NCI-H1417 treated with DMSO at 0.1 percent for 48 hours (cell line): ENCODE data around the gene NXPH1.

Experiments
- DNase-seq: peaks from one replicate; lab custom pipeline; 2025; lab: John Stamatoyannopoulos, UW

The NXPH1 gene

DNA sequence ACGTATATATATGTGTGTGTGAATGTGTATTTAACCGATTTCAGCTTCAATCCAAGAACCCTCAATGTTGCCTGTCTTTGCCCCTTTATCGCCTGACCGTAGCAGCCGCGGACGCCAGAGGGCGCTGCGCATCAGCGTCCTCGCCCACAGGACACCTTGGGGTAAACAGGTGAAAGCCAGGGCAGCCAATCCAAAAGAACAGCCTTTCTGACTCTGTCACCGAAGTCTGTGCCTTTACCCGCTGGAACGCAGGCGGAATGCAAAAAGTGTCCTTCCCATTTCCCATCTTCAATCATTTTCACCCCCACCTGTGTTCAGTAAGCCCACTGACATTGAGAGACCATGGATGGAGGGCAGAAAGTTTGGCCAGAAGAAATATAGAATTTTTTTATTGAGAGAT, 3.6 kb downstream of the NXPH1 start:
- DNase-seq, result no peak

DNA sequence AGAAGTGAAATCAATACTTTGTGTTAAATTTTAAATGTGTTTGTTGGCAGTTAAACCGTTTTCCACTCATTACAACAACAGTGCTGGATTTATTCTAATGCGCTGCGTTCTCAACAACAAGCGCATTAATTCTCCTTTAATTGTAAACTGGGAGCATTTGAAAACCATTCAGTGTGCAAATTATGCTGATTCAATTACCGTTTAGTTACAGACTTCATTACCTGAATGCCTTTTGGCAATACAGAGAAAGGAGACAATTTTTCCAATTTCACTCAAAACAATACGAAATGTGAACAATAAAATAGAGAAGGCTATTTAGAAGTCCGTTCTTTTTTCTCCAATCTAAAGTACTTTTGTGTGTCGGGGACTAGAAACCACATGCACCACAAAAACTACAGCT, 4.2 kb downstream of the NXPH1 start:
- DNase-seq, result no peak

DNA sequence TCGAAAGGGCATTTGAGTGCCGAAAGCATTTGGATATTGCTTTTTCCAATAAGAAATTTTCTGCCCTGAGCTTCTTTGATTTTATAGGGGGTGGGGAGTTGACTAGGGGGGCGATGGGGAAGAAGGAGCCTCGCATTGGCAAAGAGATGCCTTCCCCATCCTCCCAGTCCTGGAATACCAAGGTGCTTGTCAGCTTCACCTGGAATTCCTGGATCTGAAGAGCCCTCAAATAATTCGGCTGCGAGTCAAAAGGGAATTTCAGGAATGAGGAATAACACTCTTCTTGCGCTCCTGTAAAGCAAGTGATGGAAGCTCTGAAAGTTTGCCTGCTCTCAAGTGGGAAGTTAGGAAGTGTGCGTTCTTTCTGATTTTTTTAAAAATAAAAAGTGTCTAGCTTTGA, 7.3 kb downstream of the NXPH1 start:
- no peak for DNase-seq

DNA sequence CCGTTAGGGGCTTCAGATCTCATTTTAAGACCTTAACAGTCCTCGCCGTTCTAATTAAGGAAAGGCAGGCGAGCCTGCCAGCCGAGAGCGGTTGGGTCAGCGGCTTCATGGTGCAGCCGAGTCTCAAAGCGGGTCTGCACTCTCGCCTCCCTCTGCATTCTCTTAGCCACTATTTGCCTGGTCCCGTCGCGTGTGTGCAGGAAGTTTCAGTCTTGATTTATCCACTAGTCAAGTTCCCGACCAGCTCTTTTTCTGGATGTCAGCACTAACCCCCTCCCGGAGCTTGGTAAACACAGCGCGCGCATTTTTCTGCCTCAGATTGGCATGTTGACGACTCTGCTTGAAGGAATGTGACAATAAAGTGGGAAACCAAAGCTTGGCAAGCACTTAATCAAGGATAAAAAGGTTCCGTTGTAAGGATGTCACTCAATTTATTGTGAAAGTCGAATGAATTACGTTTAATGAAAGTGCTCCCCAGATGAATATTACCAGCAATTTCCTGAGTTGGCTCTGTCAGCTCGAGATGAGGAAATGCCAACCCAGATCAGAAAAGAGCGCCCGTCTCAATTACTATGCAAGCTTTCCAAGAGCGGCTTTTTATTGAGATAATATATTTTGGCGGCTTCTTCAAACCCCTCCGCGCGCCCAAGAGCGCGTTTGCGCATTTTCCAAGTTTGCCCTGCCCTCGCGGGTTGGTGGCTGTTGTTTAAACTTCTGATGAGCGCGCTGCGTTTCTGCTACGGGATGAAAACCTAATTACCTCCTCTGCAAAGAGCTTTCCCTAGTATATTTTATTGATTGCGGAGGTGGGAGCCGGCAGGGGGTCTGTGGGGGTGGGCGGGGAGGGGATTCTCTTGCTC, 7.9 kb downstream of the NXPH1 start:
- DNase-seq, result no peak

DNA sequence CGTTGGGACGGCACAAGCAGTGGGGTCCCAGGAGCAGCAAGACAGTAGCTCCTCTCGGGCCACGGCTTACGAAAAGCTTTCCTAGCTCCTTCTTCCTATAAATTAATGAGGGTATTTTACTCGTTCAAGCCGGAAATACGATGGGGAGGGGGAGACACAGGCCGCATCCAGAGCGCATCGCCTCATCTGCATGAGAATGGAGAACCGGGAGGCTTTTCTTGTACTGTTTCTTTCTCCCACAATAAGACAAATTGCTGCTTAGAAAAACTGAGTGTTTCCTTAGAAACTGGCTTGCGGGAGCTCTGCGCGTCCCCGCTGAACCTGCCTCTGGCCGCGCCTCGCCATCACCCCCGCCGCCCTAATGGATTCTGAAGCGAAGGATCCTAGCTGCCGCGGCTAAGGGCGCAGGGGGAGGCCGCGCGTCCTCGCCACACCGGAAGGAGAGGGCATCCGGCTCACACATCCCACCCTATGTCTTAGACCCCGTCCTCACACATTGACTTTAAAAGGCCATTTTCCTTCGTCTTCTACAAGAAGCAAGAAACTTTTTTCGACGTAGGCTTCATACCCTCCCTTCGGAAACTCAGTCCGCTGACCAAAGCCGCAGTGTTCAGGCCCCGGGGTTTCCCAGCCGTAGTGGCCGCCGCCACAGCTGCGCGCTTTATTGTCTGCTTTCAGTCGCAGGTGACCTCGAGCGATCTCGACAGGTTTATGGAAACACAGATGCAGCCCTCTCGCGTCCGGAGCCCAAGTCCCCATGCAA, 8.8 kb downstream of the NXPH1 start:
- DNase-seq, result no peak

DNA sequence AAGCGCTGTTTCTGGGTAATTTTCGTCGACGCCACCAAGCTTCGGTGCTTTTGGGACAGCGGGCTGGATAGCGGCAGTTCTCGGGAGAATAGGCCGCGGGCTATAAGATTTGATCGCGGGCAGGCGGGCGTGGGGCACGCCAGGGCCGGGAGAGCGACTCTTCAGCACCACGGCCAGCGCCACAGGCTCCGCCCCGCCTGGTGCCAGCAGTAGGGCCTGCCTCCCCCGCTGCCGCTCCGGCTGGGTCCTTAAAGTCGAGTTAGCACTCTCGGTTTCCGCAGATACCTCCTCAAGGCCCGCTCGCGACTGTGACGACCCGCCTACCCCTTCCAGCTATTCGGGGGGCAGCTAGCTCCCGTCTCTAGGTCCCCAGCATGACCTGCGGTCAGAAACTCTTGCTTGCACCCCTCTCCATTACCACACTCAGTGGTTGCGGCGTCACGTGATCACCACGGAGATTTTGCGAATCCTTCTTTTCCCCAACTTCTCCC, 9.4 kb downstream of the NXPH1 start:
- DNase-seq, result no peak

DNA sequence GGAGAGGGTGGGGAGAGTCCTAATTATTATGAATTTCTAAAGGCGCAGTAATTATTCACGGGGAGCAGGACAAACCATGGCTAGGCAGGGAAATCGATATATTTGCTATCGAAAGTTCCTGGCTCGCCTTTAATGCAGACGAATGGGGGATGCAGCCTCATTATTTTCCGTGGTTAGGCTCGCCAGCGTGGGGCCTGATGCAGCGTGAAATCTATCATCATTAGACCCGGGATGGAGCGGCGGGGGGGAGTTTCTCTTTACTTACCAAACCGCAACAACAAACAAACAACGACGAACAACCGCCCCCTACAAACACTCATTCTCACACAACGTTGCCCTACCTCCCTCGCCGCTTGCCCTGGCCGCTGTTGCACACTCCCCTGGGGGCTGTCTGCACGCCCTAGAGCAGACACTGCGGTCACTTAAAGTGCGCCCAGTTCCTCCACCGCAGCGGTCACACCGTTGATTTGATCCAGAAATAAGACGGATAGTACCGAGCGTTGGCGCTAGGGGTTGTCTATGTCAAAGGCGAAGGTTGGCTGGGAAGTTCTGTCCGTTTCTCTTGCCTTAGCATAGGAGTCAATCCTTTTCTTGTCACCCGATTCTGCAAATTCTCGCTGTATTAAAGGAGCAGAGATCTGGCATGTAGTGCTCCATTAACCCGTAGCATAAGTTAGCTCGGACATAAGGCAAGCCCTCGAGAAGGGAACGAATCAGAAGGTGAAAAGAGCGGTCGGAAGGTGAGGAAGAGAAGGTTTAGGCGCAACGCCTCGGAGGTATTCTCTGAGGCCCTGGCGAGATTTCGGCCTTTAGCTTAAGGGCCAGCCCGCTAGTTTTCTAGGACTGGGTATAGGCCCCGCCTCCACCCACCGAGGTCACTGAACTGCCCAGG, 10.4 kb downstream of the NXPH1 start:
- no peak for DNase-seq

DNA sequence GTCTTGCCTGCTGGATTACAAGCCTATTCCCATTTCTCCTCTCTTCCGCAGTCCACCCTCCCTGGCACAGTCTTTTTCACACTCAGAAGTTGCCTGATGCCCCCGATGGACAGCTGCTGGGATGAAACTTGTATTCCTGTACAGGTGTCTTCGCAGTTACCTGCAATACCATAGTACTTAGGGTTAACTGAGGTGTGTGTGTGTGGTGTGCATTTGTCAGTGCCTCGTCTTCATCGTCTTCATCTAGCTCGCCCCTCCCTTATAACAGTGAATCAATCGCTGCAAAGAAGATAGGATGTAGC, 11.0 kb downstream of the NXPH1 start:
- DNase-seq, result no peak

DNA sequence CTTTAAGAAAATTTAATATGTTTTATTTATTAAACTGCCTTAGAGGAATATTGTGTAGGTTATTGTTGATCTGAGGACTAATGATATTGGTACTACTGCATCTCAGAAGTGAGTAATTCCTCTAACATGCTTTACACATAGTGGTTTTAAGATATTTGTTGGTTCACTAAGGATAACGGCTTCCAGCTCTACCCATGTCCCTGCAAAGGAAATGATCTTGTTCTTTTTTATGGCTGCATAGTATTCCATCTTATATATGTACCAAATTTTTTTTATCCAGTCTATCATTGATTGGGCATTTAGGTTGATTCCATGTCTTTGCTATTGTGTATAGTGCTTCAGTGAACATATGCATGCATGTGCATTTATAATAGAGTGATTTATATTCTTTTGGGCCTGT, 20.1 kb downstream of the NXPH1 start:
- no peak for DNase-seq

DNA sequence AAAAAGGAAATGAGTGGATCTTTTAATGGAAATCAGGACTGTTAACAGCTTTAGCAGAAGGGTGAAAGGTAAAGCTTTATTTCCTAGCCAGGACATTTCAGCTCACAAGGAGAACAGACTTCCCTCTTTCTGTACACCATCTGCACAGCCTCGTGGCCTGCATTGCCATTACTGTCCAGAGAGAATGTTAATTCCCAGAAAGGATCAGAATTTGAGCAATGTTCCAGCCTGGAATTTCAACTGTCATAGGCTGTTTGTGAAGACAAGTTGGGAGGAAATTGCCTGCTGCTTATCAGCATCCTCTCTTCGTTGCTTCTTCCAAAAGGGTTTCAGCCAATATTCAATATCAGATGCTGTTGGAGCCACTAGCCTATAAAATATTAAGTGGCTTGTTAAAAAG, 22.0 kb downstream of the NXPH1 start:
- DNase-seq, result no peak

DNA sequence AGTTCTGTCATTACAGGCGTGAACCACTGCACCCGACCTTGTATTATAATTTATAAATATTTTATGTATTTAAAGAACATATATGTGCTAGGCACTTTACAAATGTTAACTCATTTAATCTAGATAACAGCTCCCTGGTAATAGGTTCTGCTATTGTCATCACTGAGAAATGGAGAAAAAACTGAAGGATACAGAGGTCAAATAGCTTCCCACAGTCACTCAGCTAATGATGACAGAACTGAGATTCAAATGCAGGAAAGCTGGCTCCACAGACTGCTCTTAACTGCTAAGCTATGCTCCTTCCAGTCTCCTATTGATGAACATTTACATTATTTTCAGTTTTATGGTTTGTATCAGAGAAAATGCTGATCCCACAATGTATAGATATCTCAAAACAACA, 28.9 kb downstream of the NXPH1 start:
- DNase-seq, result no peak

DNA sequence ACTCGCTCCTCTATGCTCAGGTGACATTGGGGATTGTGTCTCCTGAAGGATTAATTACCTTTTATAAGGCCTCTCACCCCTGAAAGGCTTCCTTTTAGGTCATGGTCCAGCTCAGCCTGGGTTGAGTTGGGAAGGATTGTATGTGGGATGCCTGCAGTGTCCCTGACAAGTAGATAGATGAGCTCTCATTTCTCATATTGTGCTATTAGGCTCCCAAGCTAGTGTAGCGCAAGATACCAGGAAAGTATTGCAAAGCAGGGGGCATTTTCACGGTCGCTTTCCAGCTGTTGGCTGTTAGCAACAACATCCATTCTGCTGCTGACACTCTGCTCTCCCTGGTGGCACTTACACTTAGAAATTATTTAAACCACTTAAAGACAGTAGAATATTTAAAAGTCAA, 31.9 kb downstream of the NXPH1 start:
- no peak for DNase-seq

DNA sequence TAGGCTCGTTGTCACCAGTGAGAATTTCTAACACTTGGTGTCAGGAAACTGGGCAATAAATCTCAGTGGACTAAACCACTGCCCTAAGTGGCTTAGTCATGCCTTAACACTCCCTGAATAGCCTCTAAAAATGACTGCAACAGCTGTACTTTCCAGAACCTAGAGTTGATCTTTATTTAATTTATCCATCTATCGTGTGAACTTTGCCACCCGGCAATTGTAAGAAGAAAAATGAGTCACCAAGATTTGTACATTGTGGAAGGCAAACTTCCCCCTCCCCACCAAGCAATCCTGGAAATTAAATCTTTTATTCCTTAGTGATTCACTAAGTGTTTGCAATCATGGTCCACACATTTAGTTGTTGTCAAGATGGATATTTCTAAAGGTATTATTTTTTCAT, 47.1 kb downstream of the NXPH1 start:
- no peak for DNase-seq

DNA sequence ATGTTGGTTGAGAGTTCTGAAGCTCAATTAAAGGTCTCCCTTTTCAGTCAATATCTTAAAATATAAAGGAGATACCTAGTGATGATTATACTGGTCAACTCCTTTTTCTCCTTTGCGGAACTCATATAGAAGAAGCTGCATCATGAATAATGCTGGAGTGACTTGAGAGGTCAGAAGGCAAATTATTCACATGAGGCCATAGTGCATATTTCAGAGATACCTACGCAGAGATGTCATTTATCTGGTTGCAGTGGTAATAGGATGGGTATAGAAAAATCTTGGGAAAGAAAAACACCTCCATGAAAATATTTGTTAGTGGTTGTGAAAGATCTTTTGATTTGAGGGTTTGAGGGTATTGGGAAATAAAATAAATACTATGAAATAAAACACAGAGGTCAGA, 47.7 kb downstream of the NXPH1 start:
- DNase-seq, result no peak

DNA sequence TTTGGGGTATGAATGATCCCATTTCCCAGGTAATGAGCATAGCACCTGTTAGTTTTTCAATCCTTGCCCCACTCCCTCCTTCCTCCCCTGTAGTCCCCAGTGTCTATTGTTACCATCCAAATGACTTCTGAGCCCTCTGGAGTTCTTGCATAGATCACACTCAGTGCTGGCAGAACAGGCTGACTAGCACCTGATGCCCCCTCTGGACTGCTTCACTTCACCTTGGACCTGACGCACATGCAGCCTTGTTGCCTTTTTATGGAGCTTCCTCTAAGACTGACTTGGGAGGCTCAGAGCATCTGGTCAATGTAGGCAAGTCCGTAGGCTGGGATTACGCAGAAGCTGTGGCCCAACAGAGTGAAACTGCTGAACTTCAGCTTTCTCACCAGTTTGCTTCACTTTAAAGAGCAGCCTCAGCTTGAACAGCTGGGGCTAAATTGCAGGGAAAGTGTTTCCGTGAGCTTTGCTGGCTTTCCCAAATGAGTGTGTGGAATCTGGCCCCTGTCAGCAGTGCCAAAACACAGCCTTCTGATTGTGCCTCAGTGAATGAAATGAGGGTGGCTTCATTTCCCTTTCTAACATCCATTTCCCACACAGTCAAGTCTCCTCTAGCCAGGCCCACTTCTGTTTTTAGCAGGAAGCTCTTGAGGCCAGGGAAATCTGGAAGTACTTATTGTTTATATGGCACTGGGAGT, 48.5 kb downstream of the NXPH1 start:
- no peak for DNase-seq

DNA sequence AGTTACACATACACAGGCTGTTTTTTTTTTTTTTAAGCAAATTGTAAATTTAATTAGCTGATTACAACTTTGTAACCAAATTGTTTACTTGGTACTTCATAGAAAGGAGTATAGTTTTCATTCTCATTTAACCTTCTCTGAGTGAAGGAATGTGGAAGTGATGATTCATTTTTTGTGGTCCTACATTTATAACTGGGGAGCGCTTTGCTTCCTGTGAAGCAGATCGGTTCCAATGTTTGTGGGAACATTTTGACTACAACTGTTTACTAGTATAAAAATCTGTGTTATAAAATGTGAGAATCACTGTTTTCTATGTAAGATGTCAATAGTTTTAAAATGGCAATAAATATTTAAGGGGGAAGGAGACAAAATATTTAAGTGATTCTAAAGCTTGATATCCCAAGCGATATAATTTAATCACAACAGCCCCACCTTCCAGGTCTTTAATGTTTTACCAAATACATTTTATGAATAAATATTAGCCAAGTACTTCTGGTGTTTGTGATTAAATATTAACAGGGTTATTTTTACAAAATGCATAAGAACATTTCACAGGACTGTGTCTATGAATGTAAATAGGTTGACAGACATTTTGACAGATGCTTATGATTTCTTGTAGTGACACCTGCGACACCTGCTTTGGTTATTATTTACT, 57.1 kb downstream of the NXPH1 start:
- no peak for DNase-seq

DNA sequence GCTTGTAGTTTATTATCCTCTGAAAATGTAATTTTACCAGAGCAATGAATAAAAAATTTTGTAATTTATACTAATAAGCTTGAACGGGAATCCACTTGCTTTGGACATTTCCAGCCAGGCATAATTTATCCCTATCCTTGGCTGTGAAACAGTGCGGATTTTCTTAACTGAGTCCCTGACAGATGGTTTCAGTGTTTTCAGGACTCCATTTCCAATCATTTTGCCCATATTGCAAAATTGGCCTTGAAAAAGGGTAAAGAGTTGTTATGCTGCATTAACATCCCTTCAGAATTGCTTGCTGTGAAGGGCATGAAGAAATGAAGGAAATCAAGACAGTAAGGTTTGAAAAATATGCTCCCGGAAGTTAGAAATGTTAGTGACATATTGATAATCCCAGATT, 57.7 kb downstream of the NXPH1 start:
- DNase-seq, result no peak

DNA sequence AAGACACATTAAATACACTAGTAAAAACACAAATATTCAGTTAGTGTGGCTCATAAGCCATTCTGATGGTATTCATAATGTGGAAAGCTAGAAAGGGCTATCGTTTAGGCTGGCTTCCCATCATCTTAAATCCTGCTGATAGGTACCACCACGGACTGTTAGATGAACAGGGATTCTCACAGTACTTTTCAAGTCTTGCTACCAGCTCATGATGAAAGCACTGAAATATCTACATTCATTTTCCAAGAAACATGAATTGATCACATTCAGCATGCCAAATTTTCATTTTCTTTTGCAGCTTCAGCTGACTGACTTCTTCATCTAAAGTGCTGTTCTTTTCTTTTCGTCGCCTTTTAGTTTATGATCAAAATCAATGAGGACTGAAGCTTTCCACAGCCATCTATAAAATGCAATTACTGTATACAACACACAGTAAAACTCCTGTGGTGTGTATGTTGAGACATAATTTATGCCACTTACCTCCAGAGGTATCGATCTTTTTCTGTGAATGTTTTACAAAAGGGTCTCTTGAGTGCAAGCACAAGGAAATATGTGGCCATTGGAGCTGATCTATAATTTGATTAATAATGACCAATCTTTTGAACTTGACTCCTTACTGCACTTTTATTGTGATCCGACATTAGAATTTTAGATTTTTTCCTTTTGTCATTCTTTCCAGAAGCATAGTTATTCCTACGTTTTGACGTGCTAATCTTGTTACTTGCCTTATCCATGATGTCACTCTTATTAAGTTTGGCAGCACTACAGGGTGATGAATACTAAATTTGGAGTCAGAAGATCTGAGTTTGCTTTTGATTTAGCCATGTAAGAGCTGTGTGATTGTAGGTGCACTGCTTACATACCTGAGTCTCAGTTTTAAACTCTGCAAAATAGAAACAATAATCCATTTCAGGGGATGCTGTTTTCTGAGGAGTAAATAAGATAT, 58.4 kb downstream of the NXPH1 start:
- DNase-seq, result no peak

DNA sequence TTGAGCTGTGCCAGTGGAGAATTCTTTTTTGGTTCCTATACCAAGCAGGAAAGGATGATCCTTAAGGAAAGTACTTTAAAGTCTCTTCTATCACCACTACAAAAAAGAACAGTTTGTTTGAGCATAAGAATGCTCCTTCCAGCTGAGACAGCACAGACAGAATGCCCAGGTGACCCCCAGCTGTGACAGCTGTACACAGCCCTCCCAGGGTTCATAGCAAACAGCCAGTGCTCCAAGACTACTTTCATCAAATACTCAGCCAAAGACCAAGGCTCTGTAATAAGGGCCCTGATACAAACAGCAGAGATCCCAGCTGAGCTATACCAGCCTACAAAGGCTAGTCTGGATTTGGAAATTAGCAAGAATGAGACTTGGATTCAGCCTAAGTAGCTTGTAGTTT, 65.7 kb downstream of the NXPH1 start:
- no peak for DNase-seq

DNA sequence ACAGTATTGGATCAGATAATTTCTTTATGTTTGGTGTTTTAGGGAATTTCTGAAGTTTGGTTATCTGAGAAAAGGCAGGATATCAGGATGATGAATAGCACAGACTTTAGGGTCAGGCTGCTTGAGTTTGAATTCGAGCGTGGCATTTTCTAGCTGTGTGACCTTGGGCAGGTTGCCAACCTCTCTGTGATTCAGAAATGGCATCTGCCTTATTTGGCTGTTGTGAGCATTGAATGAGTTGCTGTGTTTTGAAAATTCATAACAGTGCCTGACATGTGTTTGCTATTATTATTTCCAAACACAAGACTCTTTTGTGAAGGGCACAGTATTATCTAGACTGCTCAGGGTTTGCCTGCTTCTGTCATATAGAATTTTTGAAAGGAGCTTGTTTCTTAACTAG, 66.9 kb downstream of the NXPH1 start:
- DNase-seq, result no peak
